ENCODE data around the gene AIMP1. TPM values are rescaled to one million over a fixed set of nuclear protein-coding genes. Genes with fewer than 3 reads are reported as not detected.
A peak's percentile ranks its signal among the peaks of the same experiment; 100 is the strongest.

The AIMP1 gene
- total RNA-seq, 2 donors from 2014 or later, result 40.6 to 50.8 TPM

GRCh38 chr4:106338671-106339070, 22.3 kb downstream of the AIMP1 start:
- intact Hi-C loops (cut with DNase I, micrococcal nuclease), result no loop called here
- DNase-seq (no peak), ATAC-seq (no peak)

- no peak for ATAC-seq
- intact Hi-C loops (cut with DNase I, micrococcal nuclease), result no loop called here
Measured at GRCh38 chr4:106339431-106339830, 23.1 kb downstream of the AIMP1 start.

DNA sequence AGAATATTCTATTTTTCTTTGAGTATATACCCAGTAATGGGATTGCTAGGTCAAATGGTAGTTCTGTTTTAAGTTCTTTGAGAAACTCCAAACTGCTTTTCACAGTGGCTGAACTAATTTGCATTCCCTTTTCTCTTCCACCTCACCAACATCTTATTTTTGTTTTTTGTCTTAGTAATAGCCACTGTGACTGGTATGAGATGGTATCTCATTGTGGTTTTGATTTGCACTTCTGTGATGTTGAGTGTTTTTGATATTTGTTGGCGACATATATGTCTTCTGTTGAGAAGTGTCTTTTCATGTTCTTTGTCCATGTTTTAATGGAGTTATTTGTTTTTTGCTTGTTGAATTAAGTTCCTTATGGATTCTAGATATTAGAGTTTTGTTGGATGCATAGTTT, 24.4 kb downstream of the AIMP1 start:
- DNase-seq (no peak), ATAC-seq (no peak)
- intact Hi-C loops (cut with DNase I, micrococcal nuclease), result no loop called here

More at GRCh38 chr4:106339431-106339830, 23.1 kb downstream of the AIMP1 start:
- no peak for DNase-seq

GRCh38 chr4:106343865-106344646, 27.7 kb downstream of the AIMP1 start:
- ATAC-seq (no peak), DNase-seq (no peak)
- intact Hi-C loops (cut with DNase I, micrococcal nuclease), result no loop called here

DNA sequence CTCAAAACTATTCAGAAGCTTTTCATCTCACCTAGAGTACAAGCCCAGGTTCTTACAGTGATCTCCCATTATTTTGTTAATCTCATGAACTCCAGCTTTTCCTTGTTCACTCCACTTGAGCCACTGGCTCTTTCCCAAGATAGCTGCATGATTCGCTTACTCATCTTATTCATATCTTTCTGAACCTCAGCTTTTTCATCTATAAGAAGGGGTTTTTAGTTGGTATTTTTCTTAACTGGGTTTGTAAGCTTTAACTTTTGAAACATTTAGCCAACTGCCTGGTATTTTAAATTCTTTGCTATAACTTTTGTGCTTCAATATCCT, 28.3 kb downstream of the AIMP1 start:
- ATAC-seq (no peak), DNase-seq (no peak)
- intact Hi-C loops (cut with DNase I, micrococcal nuclease), result no loop called here

GRCh38 chr4:106347167-106347566, 30.8 kb downstream of the AIMP1 start:
- DNase-seq, result no peak
- ATAC-seq, result no peak
- intact Hi-C loops (cut with DNase I, micrococcal nuclease), result no loop called here

DNA sequence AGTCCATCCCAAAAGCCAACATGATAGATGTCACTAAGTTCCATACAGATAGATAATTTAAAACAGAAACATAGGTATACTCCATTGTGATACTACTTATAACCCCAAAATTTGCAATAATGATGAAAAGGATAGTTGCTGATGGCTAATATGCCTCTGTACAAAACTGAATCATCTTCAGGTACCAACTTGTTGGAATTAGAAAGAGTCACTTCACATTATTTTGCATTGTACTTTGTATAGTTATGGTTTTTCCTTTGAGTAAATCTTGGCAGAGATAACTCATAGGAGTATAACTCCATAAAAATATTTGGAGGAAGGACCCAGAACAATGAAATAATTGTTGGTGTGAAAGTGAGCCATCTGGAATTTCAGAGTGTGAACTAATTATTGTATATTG, 34.7 kb downstream of the AIMP1 start:
- no peak for ATAC-seq
- intact Hi-C loops (cut with DNase I, micrococcal nuclease), result no loop called here
- no peak for DNase-seq

- DNase-seq (no peak), ATAC-seq (no peak)
- intact Hi-C loops (cut with DNase I, micrococcal nuclease), result no loop called here
Measured at GRCh38 chr4:106353786-106354185, 37.4 kb downstream of the AIMP1 start.

DNA sequence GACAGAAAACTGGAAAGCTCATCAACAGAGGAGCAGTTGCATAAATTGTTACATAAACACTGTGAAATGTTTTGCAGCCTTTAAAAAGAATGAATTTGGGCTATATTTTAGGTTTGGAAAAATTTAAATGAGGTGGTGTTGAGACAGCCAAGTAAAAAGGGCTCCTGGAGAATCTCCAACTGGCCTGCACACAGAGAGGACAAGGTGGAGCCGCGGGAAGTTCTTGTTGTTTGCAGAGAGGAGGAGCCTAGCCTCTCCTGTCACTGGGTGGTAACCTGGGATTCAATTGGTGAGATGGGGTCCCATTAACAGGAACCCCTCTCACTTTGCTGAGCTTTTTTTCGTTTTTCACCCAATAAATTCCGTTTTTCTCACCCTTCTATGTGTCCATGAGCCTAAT, 38.8 kb downstream of the AIMP1 start:
- intact Hi-C loops (cut with DNase I, micrococcal nuclease), result no loop called here
- DNase-seq (peak in 1 of 2 donors; percentile 3), ATAC-seq (peak; percentile 37)

DNA sequence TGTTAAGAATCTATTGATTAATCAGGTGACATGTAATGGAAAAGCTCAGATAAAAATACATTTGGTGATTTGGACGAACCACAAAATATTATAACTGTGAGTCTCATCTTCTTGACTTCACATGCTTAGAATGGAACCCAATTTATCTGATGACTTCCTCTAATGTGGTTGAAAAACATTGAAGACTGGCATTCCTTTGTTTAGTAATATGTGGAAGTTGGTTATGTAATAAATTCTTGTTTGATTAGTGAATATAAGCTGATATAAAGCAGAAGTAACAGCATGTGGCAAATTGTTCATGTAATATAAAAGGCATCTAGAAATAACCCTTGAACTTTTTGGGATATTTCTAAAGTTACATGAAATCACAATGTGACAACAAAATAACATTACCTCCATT, 42.5 kb downstream of the AIMP1 start:
- no peak for ATAC-seq
- intact Hi-C loops (cut with DNase I, micrococcal nuclease), result no loop called here
- DNase-seq, result no peak

GRCh38 chr4:106362086-106362825, 45.9 kb downstream of the AIMP1 start:
- DNase-seq (no peak), ATAC-seq (no peak)
- intact Hi-C loops (cut with DNase I, micrococcal nuclease), result no loop called here

GRCh38 chr4:106364282-106364681, 47.9 kb downstream of the AIMP1 start:
- DNase-seq, result no peak
- intact Hi-C loops (cut with DNase I, micrococcal nuclease), result no loop called here
- ATAC-seq, result no peak

DNA sequence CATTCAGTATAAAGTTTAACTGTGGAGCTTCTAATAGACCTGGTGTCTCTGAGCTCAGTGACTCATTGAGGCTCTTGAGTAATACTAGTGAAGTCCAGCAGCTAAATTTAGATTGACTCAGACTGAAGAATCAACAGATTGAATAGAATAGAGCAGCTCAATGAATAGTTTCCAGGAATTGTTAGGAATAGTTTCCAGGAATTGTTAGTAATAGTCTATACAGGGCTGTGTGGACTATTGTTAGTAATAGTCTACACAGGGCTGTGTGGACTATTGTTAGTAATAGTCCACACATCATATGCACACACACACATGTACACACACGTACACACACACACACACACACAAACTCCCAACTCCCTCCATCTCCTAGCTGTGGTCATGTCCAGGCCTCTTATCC, 49.3 kb downstream of the AIMP1 start:
- ATAC-seq (no peak), DNase-seq (no peak)
- intact Hi-C loops (cut with DNase I, micrococcal nuclease), result loop anchor here in 1 of 2 donors (5.0 kb wide), 2 partner anchors 442 to 812 kb away; no protein-coding TSS in a partner anchor

DNA sequence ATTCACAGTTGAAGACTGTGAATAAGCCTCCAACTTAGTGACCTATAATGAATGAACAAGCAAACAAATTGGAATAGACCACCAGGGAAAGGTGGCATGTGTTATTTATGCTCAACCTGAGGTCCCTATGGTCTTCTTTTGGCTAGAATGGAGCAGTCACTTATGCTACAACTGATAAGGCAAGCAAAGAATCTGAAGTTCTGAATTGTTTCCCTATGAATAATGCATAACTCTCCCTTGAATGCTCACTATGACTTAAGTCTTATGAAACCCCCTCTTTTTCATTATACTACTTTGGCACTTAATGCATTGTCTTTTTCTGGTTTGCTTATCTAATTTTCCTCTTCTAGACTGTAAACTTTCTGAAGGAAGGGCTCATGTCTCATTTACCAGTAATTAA, 49.7 kb downstream of the AIMP1 start:
- intact Hi-C loops (cut with DNase I, micrococcal nuclease), result loop anchor here in 1 of 2 donors (5.0 kb wide), 2 partner anchors 441 to 811 kb away; no protein-coding TSS in a partner anchor
- ATAC-seq (no peak), DNase-seq (no peak)

- intact Hi-C loops (cut with DNase I, micrococcal nuclease), result loop anchor here in 1 of 2 donors (5.0 kb wide), 2 partner anchors 440 to 810 kb away; no protein-coding TSS in a partner anchor
- DNase-seq, result no peak
- ATAC-seq, result no peak
Measured at GRCh38 chr4:106367072-106367471, 50.7 kb downstream of the AIMP1 start.

DNA sequence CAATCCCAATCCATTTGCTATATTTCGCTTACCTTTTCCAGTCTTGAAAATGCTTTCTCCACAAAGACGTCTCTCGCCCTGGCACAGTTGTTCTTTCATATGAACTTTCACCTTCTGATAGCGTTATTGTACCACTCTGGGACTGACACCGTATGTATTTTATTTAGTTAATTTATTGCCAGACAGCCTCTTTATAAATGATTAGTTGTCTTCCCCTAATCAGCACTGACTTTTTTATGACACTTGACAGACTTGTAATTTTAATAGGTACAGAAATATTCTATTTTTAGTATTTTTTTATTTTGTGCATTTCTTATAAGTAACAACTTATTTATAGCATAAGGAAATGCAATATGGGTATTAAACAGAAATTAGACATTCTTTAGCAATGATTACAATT, 52.3 kb downstream of the AIMP1 start, which contains the start of gene GIMD1:
GIMD1 (minus strand) TSS at position 101 of the 400 bp plus-strand sequence. CDS start 1,343 bp downstream, outside the sequence.
- intact Hi-C loops (cut with DNase I, micrococcal nuclease), result loop anchor here in 1 of 2 donors (5.0 kb wide), 2 partner anchors 439 to 809 kb away; no protein-coding TSS in a partner anchor
- DNase-seq (no peak), ATAC-seq (no peak)

DNA sequence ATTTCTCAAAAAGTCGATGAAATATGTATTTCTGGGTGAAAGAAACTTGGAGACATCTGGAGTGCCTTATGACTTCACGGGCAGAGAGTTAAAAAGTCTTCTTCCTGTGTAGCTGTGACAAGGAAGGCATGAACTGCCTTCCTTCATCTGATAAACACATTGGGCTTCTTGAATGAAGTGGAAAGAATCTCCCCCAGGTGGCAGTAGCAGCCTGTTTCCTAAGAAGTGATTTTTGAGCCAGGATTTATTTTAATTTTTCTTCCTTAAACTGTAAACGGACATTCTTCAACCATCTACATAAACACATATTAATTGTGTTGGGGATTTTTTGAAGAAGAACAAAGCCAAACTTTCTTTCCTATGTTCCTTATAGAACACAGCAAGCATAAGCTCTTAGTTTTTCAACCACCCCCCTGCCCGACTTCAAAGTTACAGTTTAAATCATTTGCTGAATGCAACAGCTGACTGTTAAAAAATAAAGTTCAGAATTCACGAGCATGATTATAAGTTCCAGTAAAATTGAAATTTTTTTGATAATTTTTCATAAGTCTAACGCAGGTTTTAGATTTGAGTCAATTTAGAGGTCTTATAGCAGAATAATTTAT, 53.2 kb downstream of the AIMP1 start:
- peak; percentile 71 for ATAC-seq
- intact Hi-C loops (cut with DNase I, micrococcal nuclease), result loop anchor here in 1 of 2 donors (5.0 kb wide), 2 partner anchors 438 to 808 kb away; no protein-coding TSS in a partner anchor
- DNase-seq, result peak in 1 of 2 donors; percentile 27

GRCh38 chr4:106370214-106370613, 53.9 kb downstream of the AIMP1 start:
- ATAC-seq, result no peak
- intact Hi-C loops (cut with DNase I, micrococcal nuclease), result no loop called here
- no peak for DNase-seq

- no peak for DNase-seq
- intact Hi-C loops (cut with DNase I, micrococcal nuclease), result no loop called here
- ATAC-seq, result no peak
Measured at GRCh38 chr4:106371161-106371560, 54.8 kb downstream of the AIMP1 start.

GRCh38 chr4:106373026-106373425, 56.7 kb downstream of the AIMP1 start:
- DNase-seq, result no peak

More at GRCh38 chr4:106373026-106373425, 56.7 kb downstream of the AIMP1 start:
- no peak for ATAC-seq
- intact Hi-C loops (cut with DNase I, micrococcal nuclease), result no loop called here

Measured in left colon (tissue), 2 donors.